SH-SY5Y (cell line): ENCODE data around the gene TMEM170B.

Experiments
- GATA2 ChIP-seq: IDR thresholded peaks from 2 replicates; pipeline ENCODE4 v1.6.1; 2011; ENCODE audit warnings: mild to moderate bottlenecking, low read depth, low read length
- GATA3 ChIP-seq: IDR thresholded peaks from 2 replicates; pipeline ENCODE4 v1.6.1; 2011; ENCODE audit warnings: low read depth, mild to moderate bottlenecking, low read length, moderate library complexity

Gene TMEM170B

DNA sequence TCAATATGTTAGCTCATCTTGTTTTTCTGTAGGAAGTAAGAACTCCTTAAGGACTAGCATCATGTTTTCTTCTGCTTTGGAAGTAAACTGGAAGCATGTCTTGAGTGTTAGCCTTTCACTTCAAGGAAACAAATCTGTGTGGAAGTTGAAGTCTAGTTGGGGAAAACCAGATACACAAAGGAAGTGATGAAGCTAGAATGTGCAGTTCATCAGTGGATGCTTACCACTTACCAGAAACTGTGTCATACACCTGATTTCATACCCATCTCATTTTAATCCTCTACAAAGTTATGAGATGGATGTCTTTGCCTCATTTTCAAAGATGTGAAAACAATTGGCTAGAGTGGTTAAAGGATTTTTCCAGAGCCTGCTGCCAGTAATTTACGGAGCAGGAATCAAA lies 75.8 kb downstream of the TMEM170B start:
- TF ChIP-seq GATA3 (no peak), GATA2 (no peak)

DNA sequence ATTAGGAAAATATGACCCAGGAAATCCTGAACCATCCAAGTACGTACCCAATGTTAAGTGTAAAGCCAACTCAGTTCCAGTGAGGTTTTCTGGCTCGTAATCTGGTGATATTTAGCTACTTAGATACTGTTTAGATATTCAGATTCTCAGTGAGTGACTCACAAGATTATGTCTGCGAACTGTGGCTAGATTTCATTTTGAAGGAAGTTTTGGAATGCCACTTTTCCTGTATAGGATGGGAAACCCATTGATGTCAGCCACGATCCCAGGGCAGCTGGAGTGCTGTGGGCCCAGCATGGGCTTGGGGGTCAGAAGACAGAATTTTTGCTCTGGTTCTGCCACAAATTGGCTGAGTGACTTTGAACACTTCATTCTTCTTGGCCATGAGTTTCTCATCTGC lies 76.3 kb downstream of the TMEM170B start:
- TF ChIP-seq GATA2 (no peak), GATA3 (no peak)

DNA sequence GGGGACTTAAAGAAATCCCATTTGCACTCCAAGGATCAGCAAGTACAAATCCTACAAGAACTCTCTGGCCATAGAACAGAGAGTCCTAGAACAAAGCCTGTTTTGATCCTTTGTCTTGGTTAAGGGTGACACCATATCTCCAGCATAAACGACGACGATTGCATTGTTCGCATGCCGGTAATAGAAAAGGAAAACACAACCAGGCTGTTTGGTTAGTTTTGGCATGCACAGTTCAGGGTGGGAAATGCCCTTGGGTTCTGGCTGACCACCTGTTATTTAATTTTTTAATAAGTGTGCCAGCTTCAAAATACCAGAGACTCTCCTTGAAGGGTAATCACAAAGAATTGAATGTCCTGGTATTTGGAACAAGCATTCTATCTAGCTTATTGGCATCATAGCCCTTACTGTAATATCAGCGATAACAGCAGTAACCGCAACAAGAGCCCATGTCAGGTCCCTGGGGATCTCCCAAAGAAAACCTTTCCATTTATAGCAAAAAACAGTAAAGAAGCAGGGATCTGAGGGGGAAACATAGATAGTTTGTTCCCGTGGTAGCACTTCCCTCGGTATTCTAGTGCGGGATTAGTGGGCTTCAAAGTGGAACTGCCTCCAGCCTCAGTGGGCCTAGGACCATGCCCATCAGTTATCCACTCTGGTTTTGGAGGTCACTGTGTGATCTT lies 77.1 kb downstream of the TMEM170B start:
- no peak for TF ChIP-seq GATA3
- no peak for TF ChIP-seq GATA2

DNA sequence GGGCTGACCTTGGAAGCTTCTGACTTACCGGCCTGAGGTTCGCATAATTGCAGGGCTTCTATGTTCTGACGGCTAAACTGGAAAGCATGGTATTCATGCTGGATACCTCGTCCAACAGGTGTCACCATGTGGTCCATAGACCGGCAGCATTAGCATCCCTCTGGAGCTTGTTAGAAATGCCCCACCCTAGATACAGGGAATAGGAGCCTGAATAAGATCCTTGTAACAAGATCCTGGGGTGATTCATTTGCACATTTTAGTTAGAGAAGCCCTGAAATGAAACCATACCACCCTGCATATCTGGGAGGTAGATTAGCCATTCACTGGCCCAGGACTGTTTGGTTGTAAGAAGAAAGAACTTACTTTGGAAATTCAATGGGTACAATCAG lies 77.7 kb downstream of the TMEM170B start:
- TF ChIP-seq GATA2 (no peak), GATA3 (no peak)

DNA sequence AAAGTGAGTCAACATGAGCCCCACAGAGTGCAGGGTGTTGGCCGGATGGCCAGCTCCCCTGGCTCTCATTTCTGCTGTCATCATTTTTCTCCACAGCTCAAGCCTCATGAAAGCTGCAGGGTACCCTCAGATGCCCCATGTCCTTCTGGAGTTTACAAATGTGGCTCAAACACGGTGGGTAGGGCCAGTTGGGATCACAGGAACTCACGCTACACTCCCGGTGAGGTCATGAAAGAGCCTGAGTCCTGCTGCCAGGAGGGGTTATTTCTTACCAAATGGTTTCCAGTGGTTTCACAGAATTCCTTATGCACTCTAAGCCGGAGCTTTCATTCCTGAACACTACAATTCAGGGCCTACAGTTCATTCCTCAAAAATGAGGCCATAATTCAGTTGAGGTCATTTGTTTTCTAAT lies 78.7 kb downstream of the TMEM170B start:
- TF ChIP-seq GATA3 (no peak), GATA2 (no peak)

DNA sequence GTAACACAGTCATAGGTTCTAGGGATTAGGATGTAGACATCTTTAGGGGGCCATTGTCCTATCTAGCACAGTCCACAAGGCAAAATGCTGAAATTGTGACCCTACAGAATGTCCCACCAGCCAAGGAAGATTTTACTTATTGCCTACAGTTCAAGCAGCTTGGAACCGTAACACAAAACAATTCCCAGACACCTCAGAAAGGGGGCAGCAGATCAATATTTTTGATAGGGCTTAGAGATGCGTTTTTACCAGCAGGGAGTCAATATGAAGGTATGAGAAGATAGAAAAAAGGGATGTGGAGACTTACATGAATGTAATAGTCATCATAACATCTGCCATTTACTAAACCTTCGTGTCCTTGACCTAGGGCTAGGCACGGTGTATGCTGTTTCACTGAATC lies 81.0 kb downstream of the TMEM170B start:
- no peak for TF ChIP-seq GATA3
- TF ChIP-seq GATA2: no peak

DNA sequence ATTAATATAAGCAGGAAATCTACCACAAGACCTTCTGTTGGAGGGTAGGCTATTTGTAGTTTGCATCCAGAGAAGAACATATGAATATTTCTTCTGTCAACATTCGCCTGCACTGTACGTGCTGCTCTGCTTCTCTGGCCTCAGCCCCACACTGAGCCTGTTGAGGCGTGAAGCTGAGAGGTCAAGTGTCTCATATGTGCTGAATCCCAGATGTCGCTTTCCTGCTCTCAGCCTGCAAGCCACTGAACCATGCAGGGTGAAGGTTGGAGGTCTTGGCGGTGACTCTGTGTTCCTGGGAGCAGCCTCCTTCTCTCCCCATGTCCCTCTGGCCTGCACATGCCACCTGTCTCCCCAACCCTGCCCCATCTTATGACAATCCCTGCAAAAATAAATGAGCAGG lies 83.6 kb downstream of the TMEM170B start:
- TF ChIP-seq GATA2 (no peak), GATA3 (no peak)

DNA sequence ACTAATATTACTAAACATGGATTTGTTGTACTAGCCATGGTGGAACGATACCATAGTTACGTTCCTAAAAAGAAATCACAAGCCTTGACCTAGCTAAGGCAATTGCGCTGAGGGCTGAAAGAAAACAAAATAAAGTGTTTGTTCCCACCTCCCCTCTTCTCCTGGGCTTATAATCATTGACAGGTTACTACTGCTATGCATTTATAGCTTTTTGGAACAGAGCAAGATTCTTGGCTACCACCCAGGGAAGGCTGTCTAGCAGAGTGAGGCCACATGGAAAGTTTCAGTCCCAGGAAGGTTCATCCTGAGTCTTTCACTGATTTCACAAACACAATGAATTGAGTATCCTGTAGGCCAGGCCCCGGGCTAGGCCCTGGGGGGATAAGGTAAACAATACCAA lies 84.6 kb downstream of the TMEM170B start:
- TF ChIP-seq GATA2 (no peak), GATA3 (no peak)

DNA sequence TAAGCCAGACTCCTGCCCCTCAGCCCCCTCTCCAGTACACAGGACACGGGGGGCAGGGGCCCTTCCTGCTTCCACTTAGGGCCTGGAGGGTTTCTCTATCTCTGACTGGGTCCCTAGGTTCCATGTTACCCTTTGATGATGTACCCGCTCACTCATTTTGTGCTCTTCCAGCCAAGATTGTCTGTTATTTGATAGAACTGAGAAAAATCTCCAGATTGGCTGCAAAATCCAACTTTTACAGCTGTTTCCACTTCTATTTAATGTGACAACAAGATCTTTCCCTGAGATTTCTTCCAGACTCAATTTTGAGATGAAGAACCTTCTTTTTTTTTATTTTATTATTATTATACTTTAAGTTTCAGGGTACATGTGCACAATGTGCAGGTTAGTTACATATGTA lies 85.7 kb downstream of the TMEM170B start:
- TF ChIP-seq GATA2: no peak
- no peak for TF ChIP-seq GATA3

DNA sequence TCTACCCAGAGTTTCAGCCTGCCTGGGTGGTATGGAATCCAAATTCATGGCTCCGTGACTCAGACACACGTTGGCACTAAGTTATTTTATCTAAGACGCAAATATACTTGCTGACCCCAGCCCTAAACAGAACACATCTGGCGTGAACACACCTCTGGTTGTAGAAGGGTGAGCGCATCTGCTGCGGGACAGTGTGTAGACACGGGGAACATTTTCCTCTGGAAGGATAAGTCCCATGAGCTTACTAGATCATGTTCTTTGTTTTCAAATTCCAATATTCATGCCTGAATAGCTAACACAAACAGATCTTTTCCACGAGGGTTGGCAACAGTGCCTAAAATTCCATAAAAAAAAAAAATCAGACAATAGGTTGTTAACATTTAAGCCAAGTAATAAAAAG lies 87.8 kb downstream of the TMEM170B start:
- no peak for TF ChIP-seq GATA3

DNA sequence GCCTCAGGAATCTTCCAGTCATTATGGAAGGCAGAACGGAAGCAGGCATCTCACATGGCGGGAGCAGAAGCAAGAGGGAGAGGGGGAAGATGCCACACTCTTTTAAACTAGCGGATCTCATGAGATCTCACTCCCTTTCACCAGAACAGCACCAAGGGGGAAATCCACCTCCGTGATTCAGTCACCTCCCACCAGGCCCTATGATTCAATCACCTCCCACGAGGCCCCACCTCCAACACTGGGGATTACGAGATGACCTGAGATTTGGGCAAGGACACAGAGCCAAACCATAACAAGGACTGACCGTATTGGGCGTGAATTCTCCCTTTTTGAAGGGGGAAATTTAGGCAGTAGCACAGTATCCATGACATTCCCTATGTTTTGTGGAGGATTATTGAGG lies 88.8 kb downstream of the TMEM170B start:
- TF ChIP-seq GATA3 (no peak), GATA2 (no peak)

DNA sequence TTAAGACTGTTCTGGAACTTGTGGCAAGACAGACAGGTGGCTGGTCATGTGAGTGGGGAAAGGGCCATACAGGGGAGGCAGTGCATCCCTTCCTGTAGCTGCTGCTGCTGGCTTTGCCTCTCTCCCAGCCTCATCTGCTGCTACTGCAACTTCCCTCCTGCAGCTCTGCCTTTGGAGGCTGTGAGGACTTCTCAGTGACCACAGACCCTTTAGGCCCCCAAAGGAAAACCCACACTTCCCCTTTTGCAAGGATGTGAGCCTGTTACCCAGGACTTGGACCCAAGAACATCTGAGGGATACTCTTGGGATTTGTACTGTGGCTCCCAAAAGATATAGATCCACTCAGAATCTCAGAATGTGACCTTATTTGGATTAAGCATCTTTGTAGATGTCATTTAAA lies 91.0 kb downstream of the TMEM170B start:
- TF ChIP-seq GATA3: no peak
- no peak for TF ChIP-seq GATA2

DNA sequence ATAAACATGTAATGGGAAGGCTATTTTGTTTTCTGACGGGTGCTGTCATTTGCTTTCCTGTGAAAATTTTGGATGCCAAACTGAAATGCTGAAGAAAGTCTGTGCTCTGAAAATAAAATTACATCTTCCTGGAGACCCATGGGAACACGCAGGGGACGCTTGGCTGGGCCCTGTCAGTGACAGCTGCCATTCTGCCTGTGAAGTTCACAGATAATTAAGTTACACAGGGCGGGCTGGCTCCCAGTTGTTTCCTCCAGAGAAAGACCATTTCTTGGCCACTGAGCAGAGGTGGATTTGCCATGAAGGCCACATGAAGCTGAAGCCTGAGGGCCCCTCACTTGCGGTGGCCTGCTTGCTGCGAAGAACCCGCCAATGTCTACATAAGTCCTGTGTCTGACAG lies 93.5 kb downstream of the TMEM170B start:
- TF ChIP-seq GATA2: no peak
- no peak for TF ChIP-seq GATA3

DNA sequence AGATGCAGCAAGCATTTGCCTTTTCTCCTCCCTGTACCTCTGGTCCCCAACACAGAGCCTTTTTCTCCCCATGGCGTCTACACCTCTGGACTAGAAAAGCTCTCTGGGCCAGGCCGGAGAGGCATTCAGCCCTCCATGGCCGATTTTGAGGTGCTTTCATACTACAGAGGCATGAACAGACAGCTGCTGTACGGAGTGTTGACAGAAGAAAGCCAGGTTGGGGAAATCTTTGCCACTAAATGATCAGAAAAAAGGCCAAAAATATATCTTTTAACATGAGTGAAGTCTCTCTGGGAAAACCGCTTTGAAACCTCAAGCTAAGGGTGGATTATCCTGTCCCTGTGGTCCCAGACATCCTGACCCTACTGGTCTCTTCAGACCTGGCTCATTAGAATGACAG lies 94.0 kb downstream of the TMEM170B start:
- TF ChIP-seq GATA2 (no peak), GATA3 (no peak)

DNA sequence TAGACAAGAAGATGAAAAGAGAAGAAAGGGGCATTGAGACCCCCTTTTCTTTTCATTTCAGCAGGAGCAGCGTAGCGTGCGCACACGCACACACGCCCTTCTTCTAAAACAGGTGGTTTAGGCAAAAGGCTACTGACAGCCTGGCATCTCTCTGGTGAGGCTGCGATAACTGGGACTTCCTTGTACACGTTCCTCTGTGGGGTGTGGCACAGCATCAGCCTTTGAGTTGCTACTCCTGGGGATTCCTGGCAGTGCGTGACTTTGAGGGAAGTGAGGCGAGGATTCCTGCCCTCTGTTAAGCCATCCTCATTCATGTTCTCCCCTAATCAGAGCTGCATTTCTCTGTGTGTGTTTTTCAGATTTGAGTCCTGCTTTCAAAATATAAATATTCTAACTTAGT lies 94.7 kb downstream of the TMEM170B start:
- no peak for TF ChIP-seq GATA3
